H9 (cell line): Measurements from ENCODE around the gene MLLT3. TPM values are rescaled to one million over a fixed set of nuclear protein-coding genes. Genes with fewer than 3 reads are reported as not detected.

ENCODE experiments used
- DNase-seq: peaks from one replicate; pipeline ENCODE4 v3.0.0-alpha.2; 2017
- H2AFZ ChIP-seq: one replicate; pipeline ENCODE4 v1.6.1; 2013; ENCODE audit warnings: mild to moderate bottlenecking, low read length, control low read depth, moderate library complexity
- H2AK5ac ChIP-seq: 2 replicates; pipeline ENCODE4 v1.6.1; 2013; ENCODE audit warnings: low read length, control low read depth, mixed read lengths; ENCODE audit not compliant: insufficient read length
- H2BK120ac ChIP-seq: one replicate; pipeline ENCODE4 v1.6.1; 2013; ENCODE audit warnings: low read depth, mild to moderate bottlenecking, low read length, control low read depth, inconsistent platforms; ENCODE audit not compliant: poor library complexity, severe bottlenecking
- H2BK12ac ChIP-seq: 2 replicates; pipeline ENCODE4 v1.6.1; 2013; ENCODE audit warnings: low read length, control low read depth, mixed read lengths, low read depth; ENCODE audit not compliant: insufficient read length
- H2BK15ac ChIP-seq: 2 replicates; pipeline ENCODE4 v1.6.1; 2013; ENCODE audit warnings: low read depth, low read length, control low read depth
- H2BK20ac ChIP-seq: one replicate; pipeline ENCODE4 v1.6.1; 2013; ENCODE audit warnings: low read depth, mild to moderate bottlenecking, low read length, control low read depth, inconsistent platforms; ENCODE audit not compliant: poor library complexity, severe bottlenecking
- H2BK5ac ChIP-seq: 2 replicates; pipeline ENCODE4 v1.6.1; 2013; ENCODE audit warnings: low read length, control low read depth, mixed read lengths; ENCODE audit not compliant: insufficient read length
- H3K14ac ChIP-seq: 2 replicates; pipeline ENCODE4 v1.6.1; 2013; ENCODE audit warnings: low read length, control low read depth; ENCODE audit not compliant: insufficient read depth
- H3K18ac ChIP-seq: 2 replicates; pipeline ENCODE4 v1.6.1; 2013; ENCODE audit warnings: low read depth, mild to moderate bottlenecking, mixed read lengths, low read length, control low read depth; ENCODE audit not compliant: insufficient read length
- H3K23ac ChIP-seq: 2 replicates; pipeline ENCODE4 v1.6.1; 2013; ENCODE audit warnings: low read length, control low read depth, mixed read lengths, low read depth; ENCODE audit not compliant: insufficient read length
- H3K23me2 ChIP-seq: 2 replicates; pipeline ENCODE4 v1.6.1; 2013; ENCODE audit warnings: low read depth, mild to moderate bottlenecking, mixed read lengths, low read length, control low read depth; ENCODE audit not compliant: insufficient read length, poor library complexity, severe bottlenecking
- H3K27ac ChIP-seq: 2 replicates; pipeline ENCODE4 v1.5.1; 2013; ENCODE audit warnings: low read length, control low read depth, mixed read lengths, low read depth; ENCODE audit not compliant: insufficient read length
- H3K27me3 ChIP-seq: 2 replicates; pipeline ENCODE4 v1.6.1; 2013; ENCODE audit warnings: low read length, control low read depth, inconsistent platforms; ENCODE audit not compliant: insufficient read depth
- H3K4ac ChIP-seq: 2 replicates; pipeline ENCODE4 v1.6.1; 2013; ENCODE audit warnings: low read depth, mild to moderate bottlenecking, control low read depth, inconsistent platforms, low read length, moderate library complexity
- H3K4me1 ChIP-seq: 2 replicates; pipeline ENCODE4 v1.6.1; 2013; ENCODE audit warnings: low read length, control low read depth, inconsistent platforms; ENCODE audit not compliant: insufficient read depth
- H3K4me2 ChIP-seq: 2 replicates; pipeline ENCODE4 v1.6.1; 2013; ENCODE audit warnings: low read length, control low read depth, mixed read lengths; ENCODE audit not compliant: insufficient read length, insufficient read depth
- H3K56ac ChIP-seq: 2 replicates; pipeline ENCODE4 v1.6.1; 2013; ENCODE audit warnings: low read depth, mild to moderate bottlenecking, mixed read lengths, low read length, control low read depth; ENCODE audit not compliant: insufficient read length
- H3K79me1 ChIP-seq: 2 replicates; pipeline ENCODE4 v1.6.1; 2013; ENCODE audit warnings: low read depth, mild to moderate bottlenecking, moderate library complexity, low read length, control low read depth, inconsistent platforms; ENCODE audit not compliant: insufficient read depth, poor library complexity, severe bottlenecking
- H3K79me2 ChIP-seq: 2 replicates; pipeline ENCODE4 v1.6.1; 2013; ENCODE audit warnings: low read length, control low read depth, inconsistent platforms; ENCODE audit not compliant: insufficient read depth
- H3K9ac ChIP-seq: 2 replicates; pipeline ENCODE4 v1.6.1; 2013; ENCODE audit warnings: low read length, control low read depth, mixed read lengths; ENCODE audit not compliant: insufficient read length; ENCODE audit errors: extremely low read depth
- H3K9me3 ChIP-seq: one replicate; pipeline ENCODE4 v1.6.1; 2013; ENCODE audit warnings: low read depth, low read length, inconsistent platforms; ENCODE audit not compliant: control insufficient read depth
- H3T11ph ChIP-seq: one replicate; pipeline ENCODE4 v1.6.1; 2013; ENCODE audit warnings: mild to moderate bottlenecking, low read length, control low read depth, inconsistent platforms
- H4K20me1 ChIP-seq: one replicate; pipeline ENCODE4 v1.6.1; 2013; ENCODE audit not compliant: control insufficient read depth, insufficient read length, insufficient read depth
- H4K5ac ChIP-seq: 2 replicates; pipeline ENCODE4 v1.6.1; 2013; ENCODE audit warnings: low read depth, mild to moderate bottlenecking, mixed read lengths, low read length, control low read depth; ENCODE audit not compliant: insufficient read length
- H4K8ac ChIP-seq: replicated peaks from 2 replicates; pipeline ENCODE4 v1.6.1; 2013; ENCODE audit warnings: low read length, control low read depth, mixed read lengths, low read depth; ENCODE audit not compliant: insufficient read length
- H4K91ac ChIP-seq: 2 replicates; pipeline ENCODE4 v1.6.1; 2013; ENCODE audit warnings: low read depth, mild to moderate bottlenecking, moderate library complexity, mixed read lengths, low read length, control low read depth; ENCODE audit not compliant: insufficient read length
- H3K27ac Mint-ChIP-seq, 3 experiments: 2 replicates in 2 of 3; 3 replicates in 1 of 3; pipeline ENCODE4 v1.8.0; 2020 to 2021; ENCODE audit warnings: mixed read lengths in 3 of 3, mild to moderate bottlenecking in 1 of 3, moderate library complexity in 1 of 3
- H3K27me3 Mint-ChIP-seq: 2 replicates; pipeline ENCODE4 v1.8.0; 2021; ENCODE audit warnings: low read depth, mild to moderate bottlenecking, moderate library complexity, mixed read lengths
- H3K36me3 Mint-ChIP-seq, 3 experiments: 2 replicates in 2 of 3; 3 replicates in 1 of 3; pipeline ENCODE4 v1.8.0; 2020 to 2021; ENCODE audit warnings: low read depth in 3 of 3, mixed read lengths in 3 of 3; ENCODE audit not compliant: insufficient read depth in 1 of 3
- H3K4me1 Mint-ChIP-seq, 2 experiments: 2 replicates each; pipeline ENCODE4 v1.8.0; 2020; ENCODE audit warnings: mixed read lengths in 2 of 2
- H3K4me3 Mint-ChIP-seq, 2 experiments: 2 replicates in 1 of 2; 3 replicates in 1 of 2; pipeline ENCODE4 v1.8.0; 2020 to 2021; ENCODE audit warnings: mild to moderate bottlenecking in 2 of 2, mixed read lengths in 2 of 2, moderate library complexity in 1 of 2
- H3K9me3 Mint-ChIP-seq, 2 experiments: 2 replicates in 1 of 2; 3 replicates in 1 of 2; pipeline ENCODE4 v1.8.0; 2020; ENCODE audit warnings: mild to moderate bottlenecking in 2 of 2, mixed read lengths in 2 of 2, moderate library complexity in 1 of 2
- WGBS: extraction: QIAGEN DNeasy Blood & Tissue Kit; methylation state at CpG from one replicate; pipeline ENCODE4 v1.1.7; 2013; ENCODE audit warnings: missing lambda C conversion rate, low lambda C conversion rate, mixed read lengths; ENCODE audit not compliant: insufficient read length; ENCODE audit errors: extremely low coverage; 5-methylcytosine and 5-hydroxymethylcytosine counted together
- total RNA-seq: library from RNA; stranded (reverse); gene quantifications from 2 replicates; pipeline ENCODE4 v1.2.1, GENCODE V29; 2021
- TF ChIP-seq, protein P1 (sequence below): fragments of 200-600 bp; sonication (generic); conservative IDR thresholded peaks from 3 replicates; pipeline ENCODE4 v1.8.0; 2021; ENCODE audit warnings: antibody characterized with exemption, mild to moderate bottlenecking

The MLLT3 gene
- total RNA-seq, 1 experiment from 2014 or later: 3.9 TPM

DNA sequence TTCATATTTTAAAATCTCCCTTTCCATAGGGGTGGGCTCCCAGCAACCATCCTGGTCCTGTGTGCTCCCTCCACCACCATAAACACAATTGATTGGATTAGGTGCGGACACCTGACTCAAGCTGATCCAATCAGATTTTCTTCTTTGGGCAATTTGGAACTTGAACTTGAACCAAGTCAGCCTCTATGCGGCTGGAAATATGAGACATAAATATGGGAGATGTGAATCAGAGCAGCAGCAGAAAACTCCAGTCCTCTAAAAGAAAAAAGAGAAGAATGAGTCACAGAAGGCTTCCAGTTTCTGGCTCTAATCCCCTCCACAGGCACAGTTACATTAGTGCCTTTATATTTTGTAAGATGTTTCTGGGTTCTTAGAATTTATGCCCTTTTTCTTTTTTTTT, 306.6 kb downstream of the MLLT3 start:
- no peak overlapping the region for H3T11ph ChIP-seq
- H3K79me1 ChIP-seq: no peaks in the 10 kb centered on the region
- peaks cover 0 to 6% (median 3%) of the 10 kb centered on the region in 3 experiments; a peak in 3 of 7 replicates for H3K36me3 Mint-ChIP-seq
- H2BK120ac ChIP-seq: no peak overlapping the region
- no peaks in the 10 kb centered on the region for H3K27me3 ChIP-seq
- peaks cover 14 to 21% of the 10 kb centered on the region in 2 experiments for H3K4me1 Mint-ChIP-seq
- no peaks in the 10 kb centered on the region for H3K4me1 ChIP-seq
- no peak overlapping the region for H3K27ac ChIP-seq
- H3K23ac ChIP-seq: no peak overlapping the region
- no peak overlapping the region for H2BK12ac ChIP-seq
- no peak overlapping the region for H2AK5ac ChIP-seq
- H4K91ac ChIP-seq: no peak overlapping the region
- DNase-seq: no peak
- no CpG with 5 or more reads among the region's 2 CpGs for WGBS
- no peaks in the 10 kb centered on the region for H3K27me3 Mint-ChIP-seq
- no peaks in the 10 kb centered on the region for H3K79me2 ChIP-seq
- H4K8ac ChIP-seq: no peak overlapping the region
- H3K23me2 ChIP-seq: no peaks in the 10 kb centered on the region
- H3K18ac ChIP-seq: no peak overlapping the region
- no peaks in the 10 kb centered on the region for H3K9me3 ChIP-seq
- no peak overlapping the region for H3K4me2 ChIP-seq
- TF ChIP-seq, protein P1, sequence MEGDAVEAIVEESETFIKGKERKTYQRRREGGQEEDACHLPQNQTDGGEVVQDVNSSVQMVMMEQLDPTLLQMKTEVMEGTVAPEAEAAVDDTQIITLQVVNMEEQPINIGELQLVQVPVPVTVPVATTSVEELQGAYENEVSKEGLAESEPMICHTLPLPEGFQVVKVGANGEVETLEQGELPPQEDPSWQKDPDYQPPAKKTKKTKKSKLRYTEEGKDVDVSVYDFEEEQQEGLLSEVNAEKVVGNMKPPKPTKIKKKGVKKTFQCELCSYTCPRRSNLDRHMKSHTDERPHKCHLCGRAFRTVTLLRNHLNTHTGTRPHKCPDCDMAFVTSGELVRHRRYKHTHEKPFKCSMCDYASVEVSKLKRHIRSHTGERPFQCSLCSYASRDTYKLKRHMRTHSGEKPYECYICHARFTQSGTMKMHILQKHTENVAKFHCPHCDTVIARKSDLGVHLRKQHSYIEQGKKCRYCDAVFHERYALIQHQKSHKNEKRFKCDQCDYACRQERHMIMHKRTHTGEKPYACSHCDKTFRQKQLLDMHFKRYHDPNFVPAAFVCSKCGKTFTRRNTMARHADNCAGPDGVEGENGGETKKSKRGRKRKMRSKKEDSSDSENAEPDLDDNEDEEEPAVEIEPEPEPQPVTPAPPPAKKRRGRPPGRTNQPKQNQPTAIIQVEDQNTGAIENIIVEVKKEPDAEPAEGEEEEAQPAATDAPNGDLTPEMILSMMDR: no peak
- H2AFZ ChIP-seq: no peak overlapping the region
- H3K14ac ChIP-seq: no peak overlapping the region
- no peak overlapping the region for H4K5ac ChIP-seq
- H2BK20ac ChIP-seq: no peak overlapping the region
- no peak overlapping the region for H2BK5ac ChIP-seq
- no peaks in the 10 kb centered on the region for H4K20me1 ChIP-seq
- peak overlapping the region in 1 of 3 experiments; percentile 37; a peak in 1 of 7 replicates for H3K27ac Mint-ChIP-seq
- H3K4me3 Mint-ChIP-seq: no peak overlapping the region
- peaks cover 0 to 7% of the 10 kb centered on the region in 2 experiments; a peak in 3 of 5 replicates for H3K9me3 Mint-ChIP-seq
- no peak overlapping the region for H3K9ac ChIP-seq
- no peak overlapping the region for H2BK15ac ChIP-seq
- H3K56ac ChIP-seq: no peak overlapping the region
- no peak overlapping the region for H3K4ac ChIP-seq
